ENCODE measurements around the gene LMO3.
A peak's percentile ranks its signal among the peaks of the same experiment; 100 is the strongest.

The LMO3 gene

GRCh38 chr12:16622338-16622737 is 16.4 kb upstream of the LMO3 start:
- H3K36me3 ChIP-seq (replicated peaks; ENCODE audit: insufficient read depth, low read length), result no peaks in the 10 kb centered on the region
- DNase-seq, result no peak
- no peaks in the 10 kb centered on the region for H3K9me3 ChIP-seq (replicated peaks; ENCODE audit: insufficient read depth, low read length)
- H4K20me1 ChIP-seq (ENCODE audit: insufficient read depth, low read length), result no peaks in the 10 kb centered on the region
- no peak overlapping the region for H3K4me3 ChIP-seq (ENCODE audit: low read length)
- no peak overlapping the region for H2AFZ ChIP-seq (ENCODE audit: low read length)
- no peaks in the 10 kb centered on the region for H3F3A ChIP-seq (ENCODE audit: insufficient read depth, low read length)
- no peaks in the 10 kb centered on the region for H3K27me3 ChIP-seq (replicated peaks; ENCODE audit: insufficient read depth, low read length)
- H3K9me2 ChIP-seq (replicated peaks; ENCODE audit: insufficient read depth, low read length), result no peaks in the 10 kb centered on the region
- no peak for TF ChIP-seq EZH2phosphoT487 (IDR thresholded peaks at IDR 0.05; ENCODE audit: low read length)
- peak; percentile 6; the same call in 1 of the 2 replicates for TF ChIP-seq CTCF (IDR thresholded peaks at IDR 0.05; ENCODE audit: low read length)
- H3K9ac ChIP-seq (ENCODE audit: low read length), result no peak overlapping the region
- H3K27ac ChIP-seq (ENCODE audit: low read length), result no peak overlapping the region
- no peaks in the 10 kb centered on the region for H3K4me1 ChIP-seq (ENCODE audit: low read length)
- H3K4me2 ChIP-seq (ENCODE audit: low read depth, low read length), result no peak overlapping the region
- H3K79me2 ChIP-seq (ENCODE audit: low read length), result no peaks in the 10 kb centered on the region

GRCh38 chr12:16619537-16619936 is 13.6 kb upstream of the LMO3 start:
- H3K4me3 ChIP-seq (ENCODE audit: low read length), result no peak overlapping the region
- H3K9ac ChIP-seq (ENCODE audit: low read length), result no peak overlapping the region
- H3K4me1 ChIP-seq (ENCODE audit: low read length), result no peaks in the 10 kb centered on the region
- no peak overlapping the region for H3K27ac ChIP-seq (ENCODE audit: low read length)
- TF ChIP-seq CTCF (IDR thresholded peaks at IDR 0.05; ENCODE audit: low read length), result no peak
- no peak for TF ChIP-seq EZH2 (optimal IDR thresholded peaks at IDR 0.05; ENCODE audit: low read depth, low read length)
- TF ChIP-seq EZH2phosphoT487 (IDR thresholded peaks at IDR 0.05; ENCODE audit: low read length), result no peak
- no peak overlapping the region for H3K4me2 ChIP-seq (ENCODE audit: low read depth, low read length)
- no peaks in the 10 kb centered on the region for H3K27me3 ChIP-seq (replicated peaks; ENCODE audit: insufficient read depth, low read length)
- H3K36me3 ChIP-seq (replicated peaks; ENCODE audit: insufficient read depth, low read length), result no peaks in the 10 kb centered on the region
- no peak for DNase-seq
- no peaks in the 10 kb centered on the region for H3K9me2 ChIP-seq (replicated peaks; ENCODE audit: insufficient read depth, low read length)
- H4K20me1 ChIP-seq (ENCODE audit: insufficient read depth, low read length), result no peaks in the 10 kb centered on the region
- no peaks in the 10 kb centered on the region for H3F3A ChIP-seq (ENCODE audit: insufficient read depth, low read length)
- H3K9me3 ChIP-seq (replicated peaks; ENCODE audit: insufficient read depth, low read length), result no peaks in the 10 kb centered on the region
- no peaks in the 10 kb centered on the region for H3K79me2 ChIP-seq (ENCODE audit: low read length)
- no peak overlapping the region for H2AFZ ChIP-seq (ENCODE audit: low read length)

- Histone ChIP-seq H3K79me2 (ENCODE audit: low read length) (no peaks in the 10 kb centered on the region), H3K4me2 (ENCODE audit: low read depth, low read length) (no peak overlapping the region), H3K9me2 (replicated peaks; ENCODE audit: insufficient read depth, low read length) (no peaks in the 10 kb centered on the region), H3K4me1 (ENCODE audit: low read length) (no peaks in the 10 kb centered on the region), H3K9me3 (replicated peaks; ENCODE audit: insufficient read depth, low read length) (no peaks in the 10 kb centered on the region), H3F3A (ENCODE audit: insufficient read depth, low read length) (no peaks in the 10 kb centered on the region), H2AFZ (ENCODE audit: low read length) (no peak overlapping the region), H4K20me1 (ENCODE audit: insufficient read depth, low read length) (no peaks in the 10 kb centered on the region), H3K36me3 (replicated peaks; ENCODE audit: insufficient read depth, low read length) (no peaks in the 10 kb centered on the region), H3K4me3 (ENCODE audit: low read length) (no peak overlapping the region), H3K9ac (ENCODE audit: low read length) (no peak overlapping the region), H3K27ac (ENCODE audit: low read length) (no peak overlapping the region), H3K27me3 (replicated peaks; ENCODE audit: insufficient read depth, low read length) (no peaks in the 10 kb centered on the region)
- no peak for DNase-seq
- TF ChIP-seq EZH2 (optimal IDR thresholded peaks at IDR 0.05; ENCODE audit: low read depth, low read length), result no peak
- no peak for TF ChIP-seq EZH2phosphoT487 (IDR thresholded peaks at IDR 0.05; ENCODE audit: low read length)
- TF ChIP-seq CTCF (IDR thresholded peaks at IDR 0.05; ENCODE audit: low read length), result no peak
Observed at GRCh38 chr12:16618256-16618655, 12.3 kb upstream of the LMO3 start.

All from MM.1S (cell line).